HFFc6 (cell line): ENCODE measurements around the gene MGAT5. TPM values are rescaled to one million over a fixed set of nuclear protein-coding genes. Genes with fewer than 3 reads are reported as not detected.

Source experiments
- DNase-seq: peaks from one replicate; pipeline ENCODE4 v3.0.0-alpha.2; 2018
- H3K27ac Mint-ChIP-seq: 2 replicates; pipeline ENCODE4 v1.8.0; 2020; ENCODE audit warnings: mild to moderate bottlenecking, mixed read lengths
- H3K27me3 Mint-ChIP-seq: 2 replicates; pipeline ENCODE4 v1.8.0; 2021; ENCODE audit warnings: mild to moderate bottlenecking, moderate library complexity, mixed read lengths; ENCODE audit not compliant: insufficient read depth
- H3K36me3 Mint-ChIP-seq: 2 replicates; pipeline ENCODE4 v1.8.0; 2021; ENCODE audit warnings: low read depth, mixed read lengths
- H3K4me1 Mint-ChIP-seq: 2 replicates; pipeline ENCODE4 v1.8.0; 2020; ENCODE audit warnings: low read depth, mixed read lengths
- H3K4me3 Mint-ChIP-seq: 2 replicates; pipeline ENCODE4 v1.8.0; 2020; ENCODE audit warnings: mild to moderate bottlenecking, moderate library complexity, mixed read lengths
- H3K9me3 Mint-ChIP-seq: 2 replicates; pipeline ENCODE4 v1.8.0; 2020; ENCODE audit warnings: mild to moderate bottlenecking, mixed read lengths
- total RNA-seq, 6 experiments: library from RNA; stranded (reverse); fragmentation: NEBNext Ultra II Directional; extraction: Animal tissue kit (Norgen Biotek cat#: 25700); gene quantifications; 2 replicates in 1 of 6; 3 replicates in 5 of 6; pipeline ENCODE4 v1.2.3, GENCODE V29; 2021
- TF ChIP-seq, protein P1 (sequence below): fragments of 200-600 bp; sonication (generic); IDR thresholded peaks from 2 replicates; pipeline ENCODE4 v1.5.0; 2021; ENCODE audit warnings: antibody characterized with exemption, mild to moderate bottlenecking

Gene MGAT5
- total RNA-seq, 6 experiments from 2014 or later = 104 to 129 (median 113) TPM

DNA sequence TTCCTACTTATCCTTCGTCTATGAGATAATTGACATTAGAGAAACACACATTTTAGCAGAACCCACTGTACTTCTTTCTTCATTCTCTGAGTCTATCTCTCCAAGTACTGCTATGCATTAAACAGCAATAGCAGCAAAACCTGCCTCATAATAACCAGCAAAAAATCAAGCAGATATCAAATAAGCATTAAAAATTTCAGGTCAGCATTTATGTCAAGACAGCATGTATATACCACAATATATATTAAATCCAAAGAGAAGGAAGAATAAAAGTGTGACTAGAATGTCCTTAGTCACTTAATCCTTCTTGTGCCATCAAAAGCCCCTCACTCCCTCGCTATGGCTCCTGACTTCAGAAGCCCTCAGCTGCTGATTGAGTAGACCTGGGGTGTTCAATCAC is 131.3 kb downstream of the MGAT5 start:
- Mint-ChIP-seq H3K4me1 (no peaks in the 10 kb centered on the region), H3K27ac (no peak overlapping the region), H3K27me3 (no peaks in the 10 kb centered on the region), H3K36me3 (peaks cover 16% of the 10 kb centered on the region), H3K9me3 (no peaks in the 10 kb centered on the region), H3K4me3 (no peak overlapping the region)
- TF ChIP-seq, protein P1, sequence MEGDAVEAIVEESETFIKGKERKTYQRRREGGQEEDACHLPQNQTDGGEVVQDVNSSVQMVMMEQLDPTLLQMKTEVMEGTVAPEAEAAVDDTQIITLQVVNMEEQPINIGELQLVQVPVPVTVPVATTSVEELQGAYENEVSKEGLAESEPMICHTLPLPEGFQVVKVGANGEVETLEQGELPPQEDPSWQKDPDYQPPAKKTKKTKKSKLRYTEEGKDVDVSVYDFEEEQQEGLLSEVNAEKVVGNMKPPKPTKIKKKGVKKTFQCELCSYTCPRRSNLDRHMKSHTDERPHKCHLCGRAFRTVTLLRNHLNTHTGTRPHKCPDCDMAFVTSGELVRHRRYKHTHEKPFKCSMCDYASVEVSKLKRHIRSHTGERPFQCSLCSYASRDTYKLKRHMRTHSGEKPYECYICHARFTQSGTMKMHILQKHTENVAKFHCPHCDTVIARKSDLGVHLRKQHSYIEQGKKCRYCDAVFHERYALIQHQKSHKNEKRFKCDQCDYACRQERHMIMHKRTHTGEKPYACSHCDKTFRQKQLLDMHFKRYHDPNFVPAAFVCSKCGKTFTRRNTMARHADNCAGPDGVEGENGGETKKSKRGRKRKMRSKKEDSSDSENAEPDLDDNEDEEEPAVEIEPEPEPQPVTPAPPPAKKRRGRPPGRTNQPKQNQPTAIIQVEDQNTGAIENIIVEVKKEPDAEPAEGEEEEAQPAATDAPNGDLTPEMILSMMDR = no peak
- DNase-seq = no peak

DNA sequence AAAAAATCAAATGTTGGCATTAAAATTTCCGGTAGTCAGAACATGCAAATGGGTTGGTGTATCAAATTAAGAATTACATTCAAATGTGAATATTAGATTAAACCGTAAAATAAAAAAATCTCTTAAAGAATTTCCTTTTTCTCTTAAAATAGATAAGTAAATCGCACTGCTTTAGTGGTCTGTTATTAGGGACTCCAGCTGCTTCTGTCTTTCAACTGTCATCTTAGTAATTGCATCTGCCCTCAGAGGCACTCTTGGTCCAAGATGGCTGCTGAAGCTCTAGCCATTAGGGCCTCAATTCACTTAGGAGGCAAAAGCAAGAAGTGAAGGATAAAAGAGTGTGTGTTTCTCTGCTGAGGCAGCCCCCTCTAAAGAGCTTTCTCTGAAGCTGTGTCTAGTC is 132.4 kb downstream of the MGAT5 start:
- H3K4me3 Mint-ChIP-seq = no peak overlapping the region
- peaks cover 7% of the 10 kb centered on the region for H3K4me1 Mint-ChIP-seq
- H3K9me3 Mint-ChIP-seq = no peaks in the 10 kb centered on the region
- no peaks in the 10 kb centered on the region for H3K27me3 Mint-ChIP-seq
- TF ChIP-seq, protein P1 = no peak
- H3K27ac Mint-ChIP-seq = no peak overlapping the region
- DNase-seq = no peak
- peaks cover 23% of the 10 kb centered on the region for H3K36me3 Mint-ChIP-seq

DNA sequence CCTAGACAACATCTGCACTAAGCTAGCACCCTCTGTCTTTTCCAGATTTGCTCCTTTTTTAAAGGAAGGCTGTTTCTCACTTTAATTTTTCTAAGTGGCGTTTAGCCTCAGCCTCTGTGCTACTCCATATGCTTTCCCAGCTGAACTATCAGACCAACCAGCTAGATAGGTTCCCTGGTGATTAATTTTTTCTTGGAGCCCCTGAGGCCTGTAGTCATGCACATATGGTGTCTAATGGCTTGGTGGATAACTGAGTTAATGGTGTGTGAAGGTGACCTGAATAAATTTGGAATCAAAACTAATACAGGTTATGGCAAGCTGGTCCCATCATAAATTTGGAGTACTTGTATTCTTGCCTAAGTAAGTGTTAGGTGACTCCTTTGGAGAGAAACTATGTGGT is 135.5 kb downstream of the MGAT5 start:
- TF ChIP-seq, protein P1 = no peak
- Mint-ChIP-seq H3K27ac (no peak overlapping the region), H3K9me3 (no peaks in the 10 kb centered on the region), H3K4me1 (peaks cover 28% of the 10 kb centered on the region), H3K4me3 (no peak overlapping the region), H3K27me3 (no peaks in the 10 kb centered on the region), H3K36me3 (peaks cover 24% of the 10 kb centered on the region)
- DNase-seq = no peak

DNA sequence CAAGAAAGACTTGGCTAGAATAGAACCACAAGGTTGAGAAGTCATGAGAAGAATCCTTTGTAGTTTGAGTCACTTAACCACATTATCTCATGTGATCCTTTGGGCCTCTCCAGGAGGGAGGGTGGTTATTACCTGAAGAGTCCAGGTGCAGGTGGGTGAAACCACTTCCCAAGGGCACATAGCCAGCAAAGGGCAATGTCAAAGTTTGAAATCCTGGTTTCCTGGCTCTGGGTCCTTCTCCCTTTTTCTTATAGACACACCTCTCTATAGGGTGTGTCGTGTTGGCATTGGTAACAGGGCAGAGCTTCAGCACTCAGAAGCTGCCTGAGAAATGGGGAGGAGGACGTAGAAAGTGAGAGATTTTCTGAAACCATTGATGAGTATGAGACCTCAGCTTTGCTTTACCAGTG is 137.9 kb downstream of the MGAT5 start:
- H3K27ac Mint-ChIP-seq = peak overlapping the region; percentile 2; the same call in 1 of the 2 replicates
- H3K4me3 Mint-ChIP-seq = no peak overlapping the region
- H3K27me3 Mint-ChIP-seq = peaks cover 1% of the 10 kb centered on the region; the same call in 1 of the 2 replicates
- no peaks in the 10 kb centered on the region for H3K9me3 Mint-ChIP-seq
- TF ChIP-seq, protein P1 = no peak
- H3K36me3 Mint-ChIP-seq = peaks cover 25% of the 10 kb centered on the region
- DNase-seq = no peak
- H3K4me1 Mint-ChIP-seq = peaks cover 49% of the 10 kb centered on the region

DNA sequence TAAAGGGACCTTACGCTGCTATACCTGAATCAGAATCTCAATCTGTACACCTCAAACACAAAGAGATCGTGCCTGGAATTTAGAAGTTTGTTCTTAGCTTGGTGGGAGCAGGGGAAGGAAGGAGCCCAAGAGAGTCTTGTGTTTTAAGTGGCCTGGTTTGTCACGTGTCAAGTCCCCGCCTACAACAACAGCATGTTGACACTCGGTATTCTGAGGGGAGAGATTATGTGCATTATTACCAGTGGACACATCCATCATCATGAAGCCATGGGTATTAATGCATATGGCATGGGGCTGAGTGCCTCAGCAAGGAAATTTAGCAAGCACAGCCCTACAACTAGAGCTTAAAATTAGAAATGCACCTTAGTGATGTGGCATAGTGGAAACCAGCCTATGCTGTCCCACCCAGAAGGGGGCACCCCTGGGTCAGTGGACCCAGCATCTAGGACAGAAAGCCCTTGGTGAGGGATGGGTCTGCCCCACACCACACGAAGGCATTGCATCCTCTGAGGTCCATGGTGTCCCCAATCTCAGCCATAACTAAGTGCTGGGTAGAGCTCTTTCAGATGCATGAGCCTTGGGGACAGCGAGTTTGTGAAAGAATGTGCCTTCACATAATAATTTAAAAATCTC is 138.7 kb downstream of the MGAT5 start:
- Mint-ChIP-seq H3K27me3 (peaks cover 1% of the 10 kb centered on the region; the same call in 1 of the 2 replicates), H3K4me1 (peaks cover 57% of the 10 kb centered on the region), H3K9me3 (no peaks in the 10 kb centered on the region)

More for the DNA sequence above, 138.7 kb downstream of the MGAT5 start:
- no peak overlapping the region for H3K4me3 Mint-ChIP-seq
- peaks cover 23% of the 10 kb centered on the region for H3K36me3 Mint-ChIP-seq
- TF ChIP-seq, protein P1 = peak; percentile 41; the same call in 1 of the 2 replicates
- no peak overlapping the region; the same call in 1 of the 2 replicates for H3K27ac Mint-ChIP-seq
- no peak for DNase-seq
